IMR-90 (cell line): ENCODE data around the gene AAMP. TPM values are rescaled to one million over a fixed set of nuclear protein-coding genes. Genes with fewer than 3 reads are reported as not detected.

Experiments
- ATAC-seq: fragments of 200-7000 bp; cut with Tn5 transposase; 2 replicates; pipeline ENCODE4 v1.9.1; 2020; ENCODE audit warnings: low read depth, mild to moderate bottlenecking, moderate library complexity
- BruUV-seq: library from RNA; stranded (reverse); fragments of 400-500 nt; replicated peaks from 2 replicates; lab custom pipeline; 2021; lab: Mats Ljungman, UMichigan
- CTCF ChIA-PET: fragments of 300-600 bp; formaldehyde crosslinking; extraction: SDS; loops from one replicate; lab custom pipeline; 2021; ENCODE audit warnings: antibody characterized with exemption; lab: Yijun Ruan, JAX
- POLR2A ChIA-PET: fragments of 300-600 bp; sonication (Branson Sonifier 250); formaldehyde crosslinking; loops from one replicate; lab custom pipeline; 2022; ENCODE audit warnings: antibody characterized with exemption; ENCODE audit not compliant: unreplicated experiment; lab: Charles Lee
- DNase-seq: peaks from one replicate; pipeline ENCODE4 v3.0.0; 2013
- H2AFZ ChIP-seq: replicated peaks from 2 replicates; pipeline ENCODE3; 2013; ENCODE audit warnings: low read length, mild to moderate bottlenecking; ENCODE audit not compliant: poor library complexity
- H2AK5ac ChIP-seq: 2 replicates; pipeline ENCODE4 v1.6.1; 2013; ENCODE audit warnings: low read depth, low read length, inconsistent platforms
- H2AK9ac ChIP-seq: replicated peaks from 2 replicates; pipeline ENCODE3; 2013; ENCODE audit warnings: mild to moderate bottlenecking, low read depth, low read length, moderate library complexity; ENCODE audit not compliant: poor library complexity
- H2BK120ac ChIP-seq: 2 replicates; pipeline ENCODE4 v1.6.1; 2013; ENCODE audit warnings: low read depth, low read length, inconsistent platforms
- H2BK15ac ChIP-seq: 3 replicates; pipeline ENCODE4 v1.6.1; 2013; ENCODE audit warnings: low read depth, low read length, inconsistent platforms
- H2BK20ac ChIP-seq: 2 replicates; pipeline ENCODE4 v1.6.1; 2013; ENCODE audit warnings: low read depth, mild to moderate bottlenecking, inconsistent platforms, low read length, moderate library complexity
- H2BK5ac ChIP-seq: 2 replicates; pipeline ENCODE4 v1.6.1; 2013; ENCODE audit warnings: mild to moderate bottlenecking, low read depth, low read length, inconsistent platforms; ENCODE audit not compliant: poor library complexity, severe bottlenecking
- H3K14ac ChIP-seq: replicated peaks from 2 replicates; pipeline ENCODE4 v1.6.1; 2013; ENCODE audit warnings: low read depth, low read length, inconsistent platforms
- H3K18ac ChIP-seq: 2 replicates; pipeline ENCODE4 v1.6.1; 2013; ENCODE audit warnings: low read depth, low read length, control low read depth
- H3K23ac ChIP-seq: 2 replicates; pipeline ENCODE4 v1.6.1; 2013; ENCODE audit warnings: low read depth, low read length, inconsistent platforms
- H3K27ac ChIP-seq: 2 replicates; pipeline ENCODE4 v1.5.1; 2013; ENCODE audit warnings: mild to moderate bottlenecking, control low read depth, low read length; ENCODE audit not compliant: insufficient read depth
- H3K27me3 ChIP-seq: 2 replicates; pipeline ENCODE4 v1.6.1; 2013; ENCODE audit warnings: low read length; ENCODE audit not compliant: control insufficient read depth, insufficient read depth
- H3K36me3 ChIP-seq: 2 replicates; pipeline ENCODE4 v1.6.1; 2013; ENCODE audit warnings: low read length, mixed read lengths; ENCODE audit not compliant: control insufficient read depth, insufficient read depth
- H3K4ac ChIP-seq: 2 replicates; pipeline ENCODE4 v1.6.1; 2013; ENCODE audit warnings: low read depth, low read length, inconsistent platforms
- H3K4me1 ChIP-seq: 2 replicates; pipeline ENCODE4 v1.6.1; 2013; ENCODE audit warnings: low read length, mixed read lengths; ENCODE audit not compliant: control insufficient read depth, insufficient read depth
- H3K4me2 ChIP-seq: 2 replicates; pipeline ENCODE4 v1.6.1; 2013; ENCODE audit warnings: low read depth, mild to moderate bottlenecking, control low read depth, low read length, moderate library complexity
- H3K4me3 ChIP-seq: 2 replicates; pipeline ENCODE4 v1.5.1; 2013; ENCODE audit warnings: low read depth, mild to moderate bottlenecking, control low read depth, low read length, moderate library complexity; ENCODE audit not compliant: insufficient read depth
- H3K56ac ChIP-seq: 2 replicates; pipeline ENCODE4 v1.6.1; 2013; ENCODE audit warnings: low read length, inconsistent platforms; ENCODE audit not compliant: insufficient read depth; ENCODE audit errors: extremely low read depth
- H3K79me1 ChIP-seq, 2 experiments: 2 replicates each; pipeline ENCODE4 v1.6.1; 2013; ENCODE audit warnings: low read length in 2 of 2, inconsistent platforms in 1 of 2, low read depth in 1 of 2
- H3K9ac ChIP-seq: 2 replicates; pipeline ENCODE4 v1.6.1; 2013; ENCODE audit warnings: low read depth, low read length, control low read depth
- H3K9me1 ChIP-seq: 2 replicates; pipeline ENCODE4 v1.6.1; 2013; ENCODE audit warnings: low read length, inconsistent platforms; ENCODE audit not compliant: insufficient read depth
- H3K9me3 ChIP-seq: 2 replicates; pipeline ENCODE4 v1.6.1; 2013; ENCODE audit warnings: low read length; ENCODE audit not compliant: control insufficient read depth, insufficient read depth
- H4K20me1 ChIP-seq: 2 replicates; pipeline ENCODE4 v1.6.1; 2013; ENCODE audit warnings: low read length, inconsistent platforms; ENCODE audit not compliant: insufficient read depth
- H4K5ac ChIP-seq: 2 replicates; pipeline ENCODE4 v1.6.1; 2013; ENCODE audit warnings: mild to moderate bottlenecking, low read depth, low read length, control low read depth
- H4K8ac ChIP-seq, 2 experiments: 2 replicates each; pipeline ENCODE4 v1.6.1; 2013; ENCODE audit warnings: low read depth in 2 of 2, low read length in 2 of 2, control low read depth in 1 of 2, inconsistent platforms in 1 of 2
- H4K91ac ChIP-seq: 2 replicates; pipeline ENCODE4 v1.6.1; 2013; ENCODE audit warnings: low read depth, low read length, inconsistent platforms; ENCODE audit not compliant: insufficient read depth
- BHLHE40 ChIP-seq: fragments of 150-350 bp; IDR thresholded peaks from 2 replicates; pipeline ENCODE4 v1.6.1; 2016; ENCODE audit warnings: mild to moderate bottlenecking, low read depth, low read length
- CEBPB ChIP-seq: IDR thresholded peaks from 2 replicates; pipeline ENCODE4 v1.6.1; 2012; ENCODE audit warnings: low read depth, low read length, improper control_type of control experiment
- CHD1 ChIP-seq: IDR thresholded peaks from 2 replicates; pipeline ENCODE4 v1.6.1; 2012; ENCODE audit warnings: low read depth, low read length, improper control_type of control experiment
- FOS ChIP-seq: fragments of 150-350 bp; IDR thresholded peaks from 2 replicates; pipeline ENCODE4 v1.6.1; 2016; ENCODE audit warnings: low read depth, low read length
- NFE2L2 ChIP-seq: fragments of 150-350 bp; IDR thresholded peaks from 2 replicates; pipeline ENCODE4 v1.6.1; 2016; ENCODE audit warnings: low read depth, mild to moderate bottlenecking, low read length
- RFX5 ChIP-seq: IDR thresholded peaks from 2 replicates; pipeline ENCODE4 v1.8.0; 2012; ENCODE audit warnings: low read depth, mild to moderate bottlenecking, low read length, moderate library complexity
- SMC3 ChIP-seq: fragments of 150-350 bp; IDR thresholded peaks from 2 replicates; pipeline ENCODE4 v1.6.1; 2016; ENCODE audit warnings: low read depth, mild to moderate bottlenecking, antibody characterized with exemption, low read length, moderate library complexity
- USF2 ChIP-seq: fragments of 150-350 bp; IDR thresholded peaks from 2 replicates; pipeline ENCODE4 v1.6.1; 2017; ENCODE audit warnings: mild to moderate bottlenecking, antibody characterized with exemption, low read length, low read depth
- WGBS, 2 experiments: methylation state at CpG; one replicate each; pipeline versions ENCODE4 v1.1.5 to v1.1.7; 2013; ENCODE audit warnings: missing lambda C conversion rate in 2 of 2; ENCODE audit not compliant: insufficient read length in 1 of 2; ENCODE audit errors: extremely low coverage in 2 of 2; 5-methylcytosine and 5-hydroxymethylcytosine counted together
- dilution Hi-C: fragments of 300-500 bp; cut with HindIII; formaldehyde crosslinking; loops from one replicate; pipeline ENCODE4 v1.14.3; 2018; ENCODE audit warnings: low sequenced_read_pairs; ENCODE audit not compliant: unreplicated experiment
- in situ Hi-C: fragments of 300-500 bp; cut with MboI; formaldehyde crosslinking; loops from 3 replicates; pipeline ENCODE4 v1.14.3; 2019; ENCODE audit warnings: low sequenced_read_pairs, inconsistent platforms, mixed read lengths
- intact Hi-C: fragments of 100-400 bp; cut with micrococcal nuclease; formaldehyde crosslinking; loops from 2 replicates; pipeline ENCODE4 v1.10.0; 2022
- polyA plus RNA-seq, 3 experiments: library from polyadenylated mRNA; depleted of rRNA; stranded (reverse); fragments of >200 nt; gene quantifications; 2 replicates each; pipeline ENCODE4 v1.2.3, GENCODE V29; 2012; ENCODE audit warnings: low replicate concordance in 1 of 3
- total RNA-seq: library from RNA; depleted of rRNA; stranded (reverse); fragments of >200 nt; gene quantifications from 2 replicates; pipeline ENCODE4 v1.2.3, GENCODE V29; 2012

AAMP gene
- total and polyA plus RNA-seq, 2 of the 4 experiments (the other 2 are of a cell fraction), result 104 to 112 TPM

- H3K27me3 ChIP-seq, result no peaks in the 10 kb centered on the region
- intact Hi-C loops (loop anchor here (2.0 to 10.0 kb wide), 2 partner anchors 13 to 291 kb away; partner anchors contain the start of genes CNOT9 and USP37), dilution Hi-C loops (no loop called here), in situ Hi-C loops (loop anchor here (10.0 kb wide), 1 partner anchor 121 kb away; the partner anchor contains the start of gene CTDSP1)
- no peak overlapping the region for H2BK120ac ChIP-seq
- no peak overlapping the region for H3K56ac ChIP-seq
- H2BK5ac ChIP-seq, result no peak overlapping the region
- peaks cover 9% of the 10 kb centered on the region for H4K20me1 ChIP-seq
- DNase-seq, result no peak
- peaks cover 52% of the 10 kb centered on the region for H3K36me3 ChIP-seq
- H4K91ac ChIP-seq, result no peak overlapping the region
- no peak overlapping the region for H3K14ac ChIP-seq
- TF ChIP-seq RFX5 (no peak), USF2 (no peak), SMC3 (no peak), CEBPB (no peak), BHLHE40 (no peak), FOS (no peak), CHD1 (no peak), NFE2L2 (no peak)
- no peak overlapping the region for H2BK20ac ChIP-seq
- H3K27ac ChIP-seq, result no peak overlapping the region
- 0 out of 2 replicates have a peak, but pooled peaks cover 3% of the 10 kb centered on the region for H3K9me1 ChIP-seq
- no peak overlapping the region for H2AK9ac ChIP-seq
- H3K9me3 ChIP-seq, result no peaks in the 10 kb centered on the region
- peaks cover 20 to 79% of the 10 kb centered on the region in 2 experiments for H3K79me1 ChIP-seq
- ChIA-PET CTCF (interaction anchor here (1.2 kb wide), 1 partner anchor 82 kb away, joined by 4 read pairs; the partner anchor contains the start of gene CATIP), POLR2A (interaction anchor here (1.1 kb wide), 1 partner anchor 13 kb away, joined by 4 read pairs; no protein-coding TSS in a partner anchor)
- no TSS peak for BruUV-seq
- H2AFZ ChIP-seq, result no peak overlapping the region
- H2BK15ac ChIP-seq, result no peak overlapping the region
- peaks cover 10% of the 10 kb centered on the region for H3K4me1 ChIP-seq
- H3K23ac ChIP-seq, result no peak overlapping the region
- ATAC-seq, result no peak
- H3K4me3 ChIP-seq, result no peak overlapping the region
- no peak overlapping the region for H2AK5ac ChIP-seq
- no peak overlapping the region for H3K9ac ChIP-seq
- WGBS, 2 experiments, result no CpG with 5 or more reads among the region's 2 CpGs
- no peak overlapping the region for H3K4ac ChIP-seq
- H4K5ac ChIP-seq, result no peak overlapping the region
- H3K18ac ChIP-seq, result no peak overlapping the region
- no peak overlapping the region for H4K8ac ChIP-seq
- H3K4me2 ChIP-seq, result no peak overlapping the region
Measured at GRCh38 chr2:218273908-218274249, 3.9 kb upstream of the AAMP start.
